ENCODE results near the gene MYCBP2.
"Not testable (repeated sequence)": the region's sequence is repeated elsewhere in the genome, so short reads cannot be mapped to it uniquely, and the experiment has no call there.

The MYCBP2 gene

DNA sequence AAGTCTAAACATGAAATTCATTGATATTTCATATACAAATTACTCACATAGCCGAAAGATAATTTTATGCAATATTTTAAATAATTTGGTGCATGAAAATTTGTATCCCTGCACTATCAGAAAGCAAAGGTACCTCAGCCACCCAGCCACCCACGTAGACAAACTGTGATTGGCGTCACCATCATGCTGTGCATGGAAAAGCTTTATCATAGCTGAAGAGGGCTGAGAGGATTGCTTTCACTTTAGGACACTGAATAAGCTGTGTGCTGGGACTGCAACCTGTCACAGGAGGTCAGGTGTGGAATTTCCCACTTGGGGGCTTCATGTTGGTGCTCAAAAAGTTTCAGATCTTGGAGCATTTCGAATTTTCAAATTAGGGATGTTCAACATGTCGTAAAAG is 96.3 kb downstream of the MYCBP2 start:
- Mint-ChIP-seq H3K4me1 (peaks cover 21% of the 10 kb centered on the region), H3K36me3 (ENCODE audit: low read depth) (peaks cover 17% of the 10 kb centered on the region), H3K4me3 (no peak overlapping the region), H3K9me3 (no peaks in the 10 kb centered on the region), H3K27me3 (no peaks in the 10 kb centered on the region), H3K27ac (peak overlapping the region; percentile 18)
- peak; percentile 99 for ATAC-seq
- DNase-seq = peak; percentile 13

DNA sequence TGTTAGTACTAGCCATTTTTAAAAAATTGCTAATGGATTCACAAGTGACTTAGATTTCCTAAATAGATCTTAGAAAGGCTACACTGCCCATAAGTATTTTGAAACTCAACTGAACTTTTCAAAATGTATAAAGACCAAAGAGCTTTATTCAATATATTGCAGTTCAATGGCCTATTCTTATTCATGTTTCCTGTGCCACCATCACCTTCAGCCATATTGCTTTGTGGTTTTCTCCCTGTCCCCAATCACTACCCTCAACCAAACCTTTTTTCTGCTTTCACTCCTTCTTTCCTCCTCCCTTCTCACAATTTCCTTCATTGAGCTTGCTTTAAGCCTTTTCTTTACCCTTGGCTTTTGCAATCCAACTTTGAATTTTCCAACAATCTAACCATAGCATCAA is 100.9 kb downstream of the MYCBP2 start:
- no peaks in the 10 kb centered on the region for H3K27me3 Mint-ChIP-seq
- no peak for ATAC-seq
- peaks cover 25% of the 10 kb centered on the region for H3K36me3 Mint-ChIP-seq (ENCODE audit: low read depth)
- H3K4me1 Mint-ChIP-seq = peaks cover 25% of the 10 kb centered on the region
- no peak overlapping the region for H3K4me3 Mint-ChIP-seq
- no peak overlapping the region for H3K27ac Mint-ChIP-seq
- no peaks in the 10 kb centered on the region for H3K9me3 Mint-ChIP-seq
- DNase-seq = no peak

DNA sequence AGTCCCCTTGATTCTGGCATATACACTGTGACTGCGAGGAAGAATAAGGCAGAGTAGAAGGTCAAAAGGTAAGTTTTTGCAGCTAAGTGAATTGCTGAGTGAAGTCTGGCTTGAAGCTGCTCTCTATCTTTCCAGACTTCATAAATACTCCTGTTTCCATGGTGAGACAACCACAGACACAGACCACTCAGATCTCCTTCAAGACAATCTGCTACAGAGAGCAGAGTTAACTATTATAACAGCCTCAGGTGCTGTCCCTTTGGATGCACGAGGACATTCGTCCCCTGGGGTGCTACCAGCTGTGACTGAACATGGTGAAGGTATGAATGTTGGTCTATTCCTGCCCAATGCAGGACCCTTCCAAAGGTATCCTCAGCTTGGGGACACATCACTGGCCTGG is 104.0 kb downstream of the MYCBP2 start:
- Mint-ChIP-seq H3K36me3 (ENCODE audit: low read depth) (peaks cover 22% of the 10 kb centered on the region), H3K9me3 (no peaks in the 10 kb centered on the region), H3K4me3 (no peak overlapping the region), H3K27ac (no peak overlapping the region), H3K27me3 (no peaks in the 10 kb centered on the region), H3K4me1 (peaks cover 18% of the 10 kb centered on the region)
- no peak for DNase-seq
- ATAC-seq = peak; percentile 50

DNA sequence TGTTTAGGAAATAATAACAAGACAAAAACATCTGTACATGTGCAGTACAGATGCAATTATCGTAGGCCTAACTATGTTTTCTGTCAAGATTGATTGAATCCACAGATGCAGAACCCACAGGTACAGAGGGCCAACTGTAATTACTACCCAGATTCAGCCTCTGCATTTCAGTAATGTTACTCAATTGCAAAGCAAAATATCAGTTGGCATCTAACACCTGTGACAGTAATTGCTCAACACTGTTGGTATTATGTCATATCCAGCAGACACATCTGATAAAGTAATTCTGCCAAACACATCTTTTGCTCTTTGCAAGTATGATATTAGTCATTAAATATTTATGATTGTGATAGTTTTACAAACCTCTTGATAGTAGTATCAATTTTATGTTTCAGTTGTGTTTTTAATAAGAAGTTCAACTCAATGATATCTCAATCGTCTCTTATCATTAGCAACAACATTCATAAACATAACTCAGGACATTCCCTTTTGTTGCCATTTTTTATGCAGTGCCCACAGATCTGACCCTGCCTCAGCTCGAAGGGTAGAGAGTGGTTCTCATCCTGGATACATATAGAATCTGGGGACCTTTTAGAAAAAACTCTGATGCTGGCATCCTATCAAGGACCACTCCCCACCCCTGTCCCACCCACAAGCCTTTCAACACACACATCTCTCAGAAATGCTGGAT is 104.7 kb downstream of the MYCBP2 start:
- ATAC-seq = peak; percentile 30
- Mint-ChIP-seq H3K36me3 (ENCODE audit: low read depth) (peaks cover 27% of the 10 kb centered on the region), H3K27me3 (no peaks in the 10 kb centered on the region), H3K4me3 (no peak overlapping the region), H3K9me3 (no peaks in the 10 kb centered on the region), H3K4me1 (peaks cover 18% of the 10 kb centered on the region), H3K27ac (no peak overlapping the region)
- DNase-seq = no peak

DNA sequence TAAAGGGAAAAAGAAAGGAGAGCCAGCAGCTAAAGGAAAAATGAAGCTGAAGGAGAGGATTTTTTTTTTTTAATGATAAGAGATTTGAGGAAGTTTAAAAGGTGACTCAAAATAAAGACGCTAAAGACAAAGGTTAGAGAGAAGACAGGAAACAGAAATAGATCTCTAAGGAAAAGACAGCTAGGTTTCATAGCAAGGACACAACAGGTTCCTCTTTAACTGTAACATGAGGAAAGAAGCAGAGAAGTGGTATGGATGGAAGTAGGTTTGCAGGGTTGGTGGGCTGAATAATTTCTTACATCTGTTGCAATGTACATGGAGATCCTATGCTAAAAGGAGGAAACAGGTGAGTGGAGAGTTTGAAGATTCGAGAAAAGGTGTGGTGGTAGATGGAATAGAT is 107.5 kb downstream of the MYCBP2 start:
- H3K4me1 Mint-ChIP-seq = peaks cover 13% of the 10 kb centered on the region
- ATAC-seq (no peak), DNase-seq (no peak)
- no peaks in the 10 kb centered on the region for H3K27me3 Mint-ChIP-seq
- H3K27ac Mint-ChIP-seq = no peak overlapping the region
- peaks cover 36% of the 10 kb centered on the region for H3K36me3 Mint-ChIP-seq (ENCODE audit: low read depth)
- H3K4me3 Mint-ChIP-seq = no peak overlapping the region
- no peaks in the 10 kb centered on the region for H3K9me3 Mint-ChIP-seq

DNA sequence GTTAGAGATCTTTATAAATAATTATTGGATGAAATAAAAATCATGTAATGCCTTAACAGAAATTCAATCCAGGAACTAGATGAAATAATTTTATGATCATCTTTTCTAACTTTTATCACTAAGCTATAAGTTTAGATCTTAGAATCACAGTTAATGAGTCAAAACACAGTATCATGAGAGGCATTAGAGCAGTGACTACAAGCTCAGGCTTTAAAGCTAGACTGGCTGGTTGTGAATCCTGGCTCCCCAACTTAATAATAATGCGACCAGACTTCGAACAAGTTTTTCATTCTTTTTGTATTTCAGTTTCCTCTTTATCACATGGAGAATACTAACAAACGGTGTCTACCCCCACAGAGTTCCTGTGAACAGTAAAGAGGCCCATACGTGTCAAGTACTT is 108.6 kb downstream of the MYCBP2 start:
- H3K27ac Mint-ChIP-seq = no peak overlapping the region
- peaks cover 37% of the 10 kb centered on the region for H3K36me3 Mint-ChIP-seq (ENCODE audit: low read depth)
- no peaks in the 10 kb centered on the region for H3K9me3 Mint-ChIP-seq
- DNase-seq = no peak
- no peak overlapping the region for H3K4me3 Mint-ChIP-seq
- no peaks in the 10 kb centered on the region for H3K27me3 Mint-ChIP-seq
- no peak for ATAC-seq
- H3K4me1 Mint-ChIP-seq = peaks cover 11% of the 10 kb centered on the region

DNA sequence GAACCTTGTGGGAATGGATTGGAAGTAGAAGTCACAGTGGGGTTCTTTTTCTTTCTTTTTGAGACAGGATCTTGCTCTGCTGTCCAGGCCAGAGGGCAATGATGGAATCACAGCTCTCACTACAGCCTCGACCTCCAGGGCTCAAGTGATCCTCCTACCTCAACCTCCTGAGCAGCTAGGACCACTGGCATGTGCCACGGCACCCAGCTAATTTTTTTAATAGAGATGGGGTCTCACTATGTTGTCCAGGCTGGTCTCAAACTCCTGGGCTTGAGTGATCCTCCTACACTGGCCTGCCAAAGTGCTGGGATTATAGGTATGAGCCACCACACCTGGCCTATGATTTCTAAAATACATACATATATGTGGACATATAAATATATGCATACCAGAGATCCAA is 111.4 kb downstream of the MYCBP2 start:
- H3K27me3 Mint-ChIP-seq = no peaks in the 10 kb centered on the region
- H3K4me1 Mint-ChIP-seq = no peaks in the 10 kb centered on the region
- ATAC-seq (no peak), DNase-seq (no peak)
- H3K36me3 Mint-ChIP-seq (ENCODE audit: low read depth) = peaks cover 41% of the 10 kb centered on the region
- H3K27ac Mint-ChIP-seq = no peak overlapping the region
- no peak overlapping the region for H3K4me3 Mint-ChIP-seq
- no peaks in the 10 kb centered on the region for H3K9me3 Mint-ChIP-seq

DNA sequence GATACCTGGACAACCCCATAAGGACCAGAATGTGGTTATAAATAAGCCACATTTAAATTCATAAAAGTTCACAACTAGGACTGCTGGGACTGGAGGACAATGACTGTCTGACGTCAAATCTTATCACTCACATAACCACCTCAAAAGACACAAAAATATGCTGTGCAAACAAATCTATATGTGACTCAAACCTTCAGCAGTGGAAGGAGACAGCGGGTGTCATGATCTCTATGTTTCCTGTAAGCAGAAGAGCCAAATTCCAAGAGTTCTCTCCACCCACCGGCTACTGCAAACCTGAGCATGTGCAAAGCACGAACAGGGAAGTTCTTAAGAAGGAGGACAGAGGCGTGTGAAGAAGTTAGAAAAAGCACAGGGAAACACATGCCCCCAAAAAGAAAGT is 113.2 kb downstream of the MYCBP2 start:
- DNase-seq (no peak), ATAC-seq (no peak)
- Mint-ChIP-seq H3K27me3 (no peaks in the 10 kb centered on the region), H3K36me3 (ENCODE audit: low read depth) (peaks cover 55% of the 10 kb centered on the region), H3K4me1 (peaks cover 3% of the 10 kb centered on the region), H3K27ac (peak overlapping the region; percentile 48), H3K4me3 (no peak overlapping the region), H3K9me3 (no peaks in the 10 kb centered on the region)

DNA sequence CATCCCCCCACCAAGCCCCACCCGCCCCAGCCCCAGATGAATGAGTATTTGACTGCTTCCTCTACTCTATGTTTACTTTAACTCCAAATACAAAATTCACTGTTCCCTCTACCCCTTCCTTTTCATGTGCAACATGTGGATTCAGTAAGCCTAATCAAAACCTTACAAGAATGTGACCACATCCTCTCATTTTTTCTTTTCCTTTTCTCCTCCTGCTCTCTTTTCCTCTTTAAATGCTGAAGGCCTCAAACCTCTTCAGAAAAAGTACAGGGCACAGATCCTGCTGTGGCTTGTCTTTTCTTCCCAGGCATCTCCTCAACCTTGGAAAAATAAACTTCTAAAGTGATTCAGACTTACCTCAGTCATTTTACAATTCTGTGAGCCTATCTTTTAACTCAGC is 119.0 kb downstream of the MYCBP2 start:
- Mint-ChIP-seq H3K27me3 (no peaks in the 10 kb centered on the region), H3K27ac (peak overlapping the region; percentile 17), H3K36me3 (ENCODE audit: low read depth) (peaks cover 52% of the 10 kb centered on the region), H3K4me1 (peaks cover 6% of the 10 kb centered on the region), H3K9me3 (peaks cover 8% of the 10 kb centered on the region), H3K4me3 (no peak overlapping the region)
- ATAC-seq (no peak), DNase-seq (no peak)

DNA sequence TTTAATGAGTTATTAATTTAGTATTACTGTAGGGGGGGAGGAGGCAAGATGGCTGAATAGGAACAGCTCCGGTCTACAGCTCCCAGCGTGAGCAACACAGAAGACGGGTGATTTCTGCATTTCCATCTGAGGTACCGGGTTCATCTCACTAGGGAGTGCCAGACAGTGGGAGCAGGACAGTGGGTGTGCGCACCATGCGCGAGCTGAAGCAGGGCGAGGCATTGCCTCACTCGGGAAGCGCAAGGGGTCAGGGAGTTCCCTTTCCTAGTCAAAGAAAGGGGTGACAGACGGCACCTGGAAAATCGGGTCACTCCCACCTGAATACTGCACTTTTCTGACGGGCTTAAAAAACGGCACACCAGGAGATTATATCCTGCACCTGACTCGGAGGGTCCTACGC is 127.9 kb downstream of the MYCBP2 start:
- H3K4me3 Mint-ChIP-seq, H3K27me3 Mint-ChIP-seq, DNase-seq, H3K9me3 Mint-ChIP-seq, ATAC-seq, H3K27ac Mint-ChIP-seq, H3K4me1 Mint-ChIP-seq: not testable (repeated sequence)
- peaks cover 37% of the 10 kb centered on the region for H3K36me3 Mint-ChIP-seq (ENCODE audit: low read depth)

DNA sequence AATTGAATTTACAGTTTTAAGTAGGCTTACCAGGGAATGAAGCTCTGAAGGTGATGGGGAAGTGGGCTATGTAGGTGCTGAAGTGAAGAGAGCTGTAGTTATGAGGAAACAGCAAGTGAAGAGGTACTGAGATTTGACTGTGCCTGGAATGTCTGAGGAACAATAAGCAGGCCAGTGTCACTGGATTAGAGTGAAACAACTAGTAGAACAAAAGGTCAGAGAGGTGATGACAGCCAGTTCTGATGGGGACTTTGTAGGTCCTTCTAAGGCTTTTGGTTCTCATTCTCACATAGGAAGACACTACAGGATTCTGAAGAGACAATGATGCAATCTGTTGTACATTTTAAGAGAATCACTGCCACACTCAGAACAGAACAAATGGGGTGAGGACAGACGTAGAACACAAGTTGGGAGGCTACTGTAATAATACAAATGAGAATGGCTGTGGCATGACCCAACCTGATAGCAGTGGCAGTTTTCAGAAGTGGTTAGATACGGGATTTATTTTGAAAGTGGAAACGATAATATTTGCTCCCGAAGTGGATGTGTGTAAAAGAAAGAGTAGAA is 130.8 kb downstream of the MYCBP2 start:
- H3K4me3 Mint-ChIP-seq = no peak overlapping the region
- H3K27ac Mint-ChIP-seq = no peak overlapping the region
- no peaks in the 10 kb centered on the region for H3K4me1 Mint-ChIP-seq
- peaks cover 37% of the 10 kb centered on the region for H3K36me3 Mint-ChIP-seq (ENCODE audit: low read depth)
- DNase-seq (no peak), ATAC-seq (no peak)
- H3K27me3 Mint-ChIP-seq = no peaks in the 10 kb centered on the region
- no peaks in the 10 kb centered on the region for H3K9me3 Mint-ChIP-seq

DNA sequence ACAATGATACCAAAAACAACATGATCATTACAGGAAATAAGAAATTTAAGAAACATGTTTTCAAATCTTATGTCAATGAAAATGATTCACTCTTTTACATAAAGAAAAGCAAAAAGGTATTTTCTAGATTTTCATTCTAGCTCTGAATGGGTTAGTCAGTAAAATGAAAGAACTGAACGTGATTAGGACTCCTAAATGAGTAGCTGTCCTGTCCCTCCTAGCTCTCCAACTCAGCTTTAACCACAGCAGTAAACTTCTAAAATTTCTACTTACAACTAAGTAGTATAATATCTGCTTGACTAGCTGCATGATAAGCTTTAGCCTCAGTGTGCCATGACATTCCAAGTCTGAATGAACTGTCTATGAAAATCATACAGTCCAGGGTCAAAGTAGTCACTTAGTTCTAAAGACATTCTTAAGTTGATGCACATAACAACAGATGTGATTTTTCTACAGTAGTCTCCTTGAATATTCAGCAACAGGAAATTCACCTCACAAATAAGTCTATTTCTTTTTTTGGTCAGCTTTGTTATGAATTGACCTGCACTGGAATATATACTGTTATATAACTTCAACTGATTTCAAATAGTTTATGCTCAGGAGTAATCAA is 136.4 kb downstream of the MYCBP2 start:
- Mint-ChIP-seq H3K27ac (no peak overlapping the region), H3K4me1 (peaks cover 6% of the 10 kb centered on the region), H3K9me3 (no peaks in the 10 kb centered on the region), H3K4me3 (no peak overlapping the region), H3K27me3 (no peaks in the 10 kb centered on the region), H3K36me3 (ENCODE audit: low read depth) (peaks cover 46% of the 10 kb centered on the region)
- ATAC-seq (no peak), DNase-seq (no peak)

DNA sequence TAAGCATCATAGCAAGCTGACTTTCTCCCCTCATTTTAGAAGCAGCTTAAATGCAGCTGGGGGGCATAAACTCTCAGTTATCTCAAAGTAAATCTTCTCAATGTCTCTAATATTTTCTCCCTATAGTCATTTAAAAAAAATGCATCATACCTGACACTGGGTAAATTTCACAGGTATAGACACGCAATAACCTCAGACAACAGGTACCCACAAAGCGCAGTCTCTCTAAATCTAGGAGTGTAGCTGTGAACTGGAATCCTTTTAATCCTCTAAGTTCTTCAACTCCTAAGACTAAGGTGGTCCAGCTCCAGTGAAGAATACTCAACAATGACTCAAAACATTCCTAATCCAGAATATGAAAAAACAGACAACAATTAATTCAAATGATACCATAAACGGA is 141.2 kb downstream of the MYCBP2 start:
- H3K4me1 Mint-ChIP-seq = peaks cover 22% of the 10 kb centered on the region
- no peak overlapping the region for H3K27ac Mint-ChIP-seq
- no peak for ATAC-seq
- peaks cover 60% of the 10 kb centered on the region for H3K36me3 Mint-ChIP-seq (ENCODE audit: low read depth)
- DNase-seq = no peak
- H3K4me3 Mint-ChIP-seq = no peak overlapping the region
- H3K9me3 Mint-ChIP-seq = no peaks in the 10 kb centered on the region
- H3K27me3 Mint-ChIP-seq = no peaks in the 10 kb centered on the region

DNA sequence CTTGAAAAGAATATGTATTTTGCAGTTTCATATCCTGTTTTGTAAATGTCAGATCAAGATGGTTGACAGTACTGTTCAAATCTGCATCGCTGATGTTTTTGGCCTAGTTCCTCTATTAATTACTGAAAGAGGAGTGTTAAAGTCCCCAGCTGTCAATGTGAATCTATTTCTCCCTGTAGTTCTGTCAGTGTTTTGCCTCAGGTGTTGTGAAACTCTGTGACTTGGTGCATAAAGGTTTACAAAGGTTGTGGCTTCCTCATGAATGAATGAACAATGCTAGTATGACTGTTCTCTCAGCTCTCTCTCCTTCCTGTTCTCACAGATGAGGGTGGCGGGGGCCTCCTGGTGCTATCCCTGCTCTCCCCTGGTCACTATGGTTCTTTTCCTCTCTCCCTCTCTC is 142.4 kb downstream of the MYCBP2 start:
- Mint-ChIP-seq H3K4me3 (no peak overlapping the region), H3K9me3 (no peaks in the 10 kb centered on the region), H3K27ac (peak overlapping the region; percentile 80), H3K4me1 (peaks cover 22% of the 10 kb centered on the region), H3K36me3 (ENCODE audit: low read depth) (peaks cover 63% of the 10 kb centered on the region), H3K27me3 (no peaks in the 10 kb centered on the region)
- ATAC-seq (peak; percentile 99), DNase-seq (peak; percentile 34)

DNA sequence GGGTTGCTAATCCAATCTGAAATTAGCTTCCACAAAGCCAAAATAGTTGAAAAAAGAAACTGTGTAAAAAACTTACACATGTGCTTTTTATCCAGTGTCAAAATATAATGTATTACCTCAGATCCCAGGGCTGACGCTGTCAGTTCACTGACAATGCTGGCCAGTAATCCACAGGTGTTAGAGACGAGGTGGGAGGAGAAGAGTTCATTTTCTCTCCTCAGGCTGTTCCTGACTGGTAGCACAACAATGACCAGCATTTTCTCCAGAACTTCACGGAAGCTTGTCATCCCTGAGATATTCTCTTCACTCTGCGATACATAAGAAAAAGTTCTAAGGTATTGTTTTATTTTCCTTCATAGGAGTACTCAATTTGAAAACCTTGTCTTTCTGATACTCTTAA is 146.9 kb downstream of the MYCBP2 start:
- Mint-ChIP-seq H3K9me3 (no peaks in the 10 kb centered on the region), H3K27ac (no peak overlapping the region), H3K4me3 (no peak overlapping the region), H3K27me3 (no peaks in the 10 kb centered on the region), H3K4me1 (peaks cover 13% of the 10 kb centered on the region), H3K36me3 (ENCODE audit: low read depth) (peaks cover 69% of the 10 kb centered on the region)
- ATAC-seq = no peak
- no peak for DNase-seq

All from activated naive CD8-positive, alpha-beta T cell treated with anti-CD3 and anti-CD28 coated beads, Interleukin-2, amount 50 U/mL, for 24 hours (primary cell).